CD14-positive monocyte (primary cell): ENCODE results near the gene PLCD3. TPM values are rescaled to one million over a fixed set of nuclear protein-coding genes. Genes with fewer than 3 reads are reported as not detected.
A peak's percentile ranks its signal among the peaks of the same experiment; 100 is the strongest.

Source experiments
- DNase-seq, 3 donors: peaks; one replicate each; pipeline ENCODE4 v3.0.0-alpha.2; 2011 to 2022
- H2AFZ ChIP-seq: 2 replicates; pipeline ENCODE4 v1.6.0; 2012; ENCODE audit warnings: mild to moderate bottlenecking, low read depth, low read length, inconsistent platforms; ENCODE audit not compliant: insufficient read depth, poor library complexity, severe bottlenecking
- H3K27ac ChIP-seq, 2 donors: 1 replicate in 1 of 2; 2 replicates in 1 of 2; pipeline ENCODE4 v1.5.1; 2012 to 2013; ENCODE audit warnings: low read length in 2 of 2, control low read depth in 1 of 2, inconsistent platforms in 1 of 2, low read depth in 1 of 2, mild to moderate bottlenecking in 1 of 2
- H3K27me3 ChIP-seq, 2 donors: one replicate each; pipeline versions ENCODE4 v1.6.0 to v1.6.1; 2011 to 2013; ENCODE audit warnings: low read length in 2 of 2; ENCODE audit not compliant: control insufficient read depth in 2 of 2, insufficient read depth in 2 of 2
- H3K36me3 ChIP-seq, 2 donors: replicated peaks in 1 of 2; 1 replicate in 1 of 2; 2 replicates in 1 of 2; pipeline versions ENCODE4 v1.5.1 to v1.6.1; 2012 to 2013; ENCODE audit warnings: low read length in 2 of 2, control low read depth in 1 of 2, inconsistent platforms in 1 of 2, mild to moderate bottlenecking in 1 of 2; ENCODE audit not compliant: insufficient read depth in 2 of 2, control insufficient read depth in 1 of 2
- H3K4me1 ChIP-seq, 2 donors: 1 replicate in 1 of 2; 2 replicates in 1 of 2; pipeline versions ENCODE4 v1.5.1 to v1.6.1; 2012 to 2013; ENCODE audit warnings: low read length in 2 of 2, control low read depth in 1 of 2, inconsistent platforms in 1 of 2, mild to moderate bottlenecking in 1 of 2, moderate library complexity in 1 of 2; ENCODE audit not compliant: insufficient read depth in 2 of 2, control insufficient read depth in 1 of 2
- H3K4me2 ChIP-seq: replicated peaks from 2 replicates; pipeline ENCODE3; 2012; ENCODE audit warnings: low read length, moderate library complexity, mild to moderate bottlenecking; ENCODE audit not compliant: poor library complexity, severe bottlenecking; ENCODE audit errors: extremely low read depth
- H3K4me3 ChIP-seq, 3 experiments: fragments of 200-600 bp in 1 of 3; sonication (generic) in 1 of 3; replicated peaks in 1 of 3; 1 replicate in 2 of 3; 2 replicates in 1 of 3; pipeline ENCODE4 v1.5.1; 2011 to 2013; ENCODE audit warnings: low read length in 3 of 3, mild to moderate bottlenecking in 3 of 3, control low read depth in 2 of 3, low read depth in 2 of 3, inconsistent platforms in 1 of 3, moderate library complexity in 1 of 3
- H3K79me2 ChIP-seq: 2 replicates; pipeline ENCODE4 v1.6.0; 2012; ENCODE audit warnings: mild to moderate bottlenecking, control low read depth, inconsistent platforms, low read length, moderate library complexity; ENCODE audit not compliant: insufficient read depth
- H3K9ac ChIP-seq: 2 replicates; pipeline ENCODE4 v1.6.0; 2017; ENCODE audit warnings: low read length, mild to moderate bottlenecking; ENCODE audit not compliant: insufficient read depth, poor library complexity, severe bottlenecking
- H3K9me3 ChIP-seq, 2 donors: replicated peaks in 1 of 2; 1 replicate in 1 of 2; 2 replicates in 1 of 2; pipeline versions ENCODE4 v1.5.1 to v1.6.1; 2012 to 2013; ENCODE audit warnings: low read length in 2 of 2, control low read depth in 1 of 2; ENCODE audit not compliant: control insufficient read depth in 1 of 2, insufficient read depth in 1 of 2
- H4K20me1 ChIP-seq: 2 replicates; pipeline ENCODE4 v1.6.0; 2012; ENCODE audit warnings: mild to moderate bottlenecking, low read length, control low read depth, moderate library complexity; ENCODE audit not compliant: insufficient read depth
- H3K27ac Mint-ChIP-seq, 7 donors: one replicate each; pipeline ENCODE4 v1.8.0; 2020; ENCODE audit warnings: mild to moderate bottlenecking in 7 of 7, mixed read lengths in 7 of 7, moderate library complexity in 6 of 7, inconsistent platforms in 2 of 7
- H3K27me3 Mint-ChIP-seq, 3 donors: one replicate each; pipeline ENCODE4 v1.8.0; 2021 to 2022; ENCODE audit warnings: low read depth in 3 of 3, mild to moderate bottlenecking in 3 of 3, mixed read lengths in 3 of 3, moderate library complexity in 3 of 3, inconsistent platforms in 1 of 3
- H3K36me3 Mint-ChIP-seq, 2 donors: one replicate each; pipeline ENCODE4 v1.8.0; 2020; ENCODE audit warnings: mixed read lengths in 2 of 2, inconsistent platforms in 1 of 2, mild to moderate bottlenecking in 1 of 2
- H3K4me1 Mint-ChIP-seq: one replicate; pipeline ENCODE4 v1.8.0; 2020; ENCODE audit warnings: mild to moderate bottlenecking, mixed read lengths
- H3K4me3 Mint-ChIP-seq, 2 donors: one replicate each; pipeline ENCODE4 v1.8.0; 2020; ENCODE audit warnings: mild to moderate bottlenecking in 2 of 2, mixed read lengths in 2 of 2, moderate library complexity in 1 of 2
- H3K9me3 Mint-ChIP-seq, 7 donors: one replicate each; pipeline ENCODE4 v1.8.0; 2020 to 2022; ENCODE audit warnings: mixed read lengths in 7 of 7, mild to moderate bottlenecking in 6 of 7, moderate library complexity in 6 of 7, inconsistent platforms in 2 of 7
- WGBS: methylation state at CpG from one replicate; pipeline ENCODE4 v1.1.5; 2013; ENCODE audit warnings: missing lambda C conversion rate; ENCODE audit not compliant: insufficient coverage; 5-methylcytosine and 5-hydroxymethylcytosine counted together
- intact Hi-C, 2 donors: fragments of 100-400 bp; cut with micrococcal nuclease; formaldehyde crosslinking; loops; one replicate each; pipeline versions ENCODE4 v1.15.0 to v1.15.1; 2023
- polyA plus RNA-seq, 3 donors: library from polyadenylated mRNA; depleted of rRNA in 1 of 3; unstranded in 2 of 3; stranded (reverse) in 1 of 3; fragments of 300-500 nt in 2 of 3; fragments of >200 nt in 1 of 3; fragmentation: Illumina TruSeq in 2 of 3; gene quantifications; 1 replicate in 2 of 3; 2 replicates in 1 of 3; pipeline ENCODE4 v1.2.3, GENCODE V29; 2012 to 2021
- TF ChIP-seq, protein P1 (sequence below): fragments of 200-600 bp; IDR thresholded peaks from one replicate; pipeline ENCODE4 v1.8.0; 2022; ENCODE audit warnings: antibody characterized with exemption, mild to moderate bottlenecking

PLCD3 gene
- polyA plus RNA-seq, 3 donors: 0.97 to 25.8 (median 2.5) TPM

DNA sequence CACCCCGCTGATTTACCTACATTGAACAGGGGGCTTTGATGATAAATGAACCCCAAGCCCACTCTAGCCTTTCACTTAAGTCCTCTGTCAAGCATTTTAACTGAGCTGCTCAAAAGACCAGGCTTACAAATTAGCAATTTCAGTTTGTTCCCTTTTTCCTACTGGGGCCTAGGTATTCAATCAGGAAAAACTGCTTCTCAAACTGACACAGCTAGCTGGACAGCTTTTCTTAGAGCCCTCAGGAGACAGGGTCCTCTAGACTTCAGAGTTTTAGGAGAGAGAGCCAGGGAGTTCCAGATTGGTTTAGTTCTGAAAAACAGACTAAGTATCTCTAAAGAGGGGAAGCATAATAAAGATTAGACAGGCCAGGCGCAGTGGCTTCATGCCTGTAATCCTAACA lies 23.2 kb upstream of the PLCD3 start:
- TF ChIP-seq, protein P1, sequence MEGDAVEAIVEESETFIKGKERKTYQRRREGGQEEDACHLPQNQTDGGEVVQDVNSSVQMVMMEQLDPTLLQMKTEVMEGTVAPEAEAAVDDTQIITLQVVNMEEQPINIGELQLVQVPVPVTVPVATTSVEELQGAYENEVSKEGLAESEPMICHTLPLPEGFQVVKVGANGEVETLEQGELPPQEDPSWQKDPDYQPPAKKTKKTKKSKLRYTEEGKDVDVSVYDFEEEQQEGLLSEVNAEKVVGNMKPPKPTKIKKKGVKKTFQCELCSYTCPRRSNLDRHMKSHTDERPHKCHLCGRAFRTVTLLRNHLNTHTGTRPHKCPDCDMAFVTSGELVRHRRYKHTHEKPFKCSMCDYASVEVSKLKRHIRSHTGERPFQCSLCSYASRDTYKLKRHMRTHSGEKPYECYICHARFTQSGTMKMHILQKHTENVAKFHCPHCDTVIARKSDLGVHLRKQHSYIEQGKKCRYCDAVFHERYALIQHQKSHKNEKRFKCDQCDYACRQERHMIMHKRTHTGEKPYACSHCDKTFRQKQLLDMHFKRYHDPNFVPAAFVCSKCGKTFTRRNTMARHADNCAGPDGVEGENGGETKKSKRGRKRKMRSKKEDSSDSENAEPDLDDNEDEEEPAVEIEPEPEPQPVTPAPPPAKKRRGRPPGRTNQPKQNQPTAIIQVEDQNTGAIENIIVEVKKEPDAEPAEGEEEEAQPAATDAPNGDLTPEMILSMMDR: no peak
- peaks cover 45 to 60% of the 10 kb centered on the region in 2 donors for H3K4me1 ChIP-seq
- no peak overlapping the region for H3K4me3 Mint-ChIP-seq
- no peak overlapping the region for H3K4me3 ChIP-seq
- H4K20me1 ChIP-seq: peaks cover 32% of the 10 kb centered on the region
- WGBS: no CpG with 5 or more reads among the region's 2 CpGs
- peak overlapping the region in 4 of 7 donors; percentile 71 to 79 (median 76) for H3K27ac Mint-ChIP-seq
- no peaks in the 10 kb centered on the region for H3K27me3 ChIP-seq
- H3K36me3 ChIP-seq: no peaks in the 10 kb centered on the region
- peaks cover 96% of the 10 kb centered on the region for H3K79me2 ChIP-seq
- no peaks in the 10 kb centered on the region for H3K9me3 ChIP-seq
- no peak overlapping the region for H3K4me2 ChIP-seq
- no peak overlapping the region for H2AFZ ChIP-seq
- DNase-seq: no peak
- peak overlapping the region in 1 of 2 donors; percentile 39 for H3K27ac ChIP-seq
- H3K27me3 Mint-ChIP-seq: no peaks in the 10 kb centered on the region
- H3K9me3 Mint-ChIP-seq: no peaks in the 10 kb centered on the region
- no peak overlapping the region for H3K9ac ChIP-seq
- peaks cover 5 to 15% of the 10 kb centered on the region in 2 donors for H3K36me3 Mint-ChIP-seq
- H3K4me1 Mint-ChIP-seq: peaks cover 55% of the 10 kb centered on the region
- intact Hi-C loops: no loop called here

DNA sequence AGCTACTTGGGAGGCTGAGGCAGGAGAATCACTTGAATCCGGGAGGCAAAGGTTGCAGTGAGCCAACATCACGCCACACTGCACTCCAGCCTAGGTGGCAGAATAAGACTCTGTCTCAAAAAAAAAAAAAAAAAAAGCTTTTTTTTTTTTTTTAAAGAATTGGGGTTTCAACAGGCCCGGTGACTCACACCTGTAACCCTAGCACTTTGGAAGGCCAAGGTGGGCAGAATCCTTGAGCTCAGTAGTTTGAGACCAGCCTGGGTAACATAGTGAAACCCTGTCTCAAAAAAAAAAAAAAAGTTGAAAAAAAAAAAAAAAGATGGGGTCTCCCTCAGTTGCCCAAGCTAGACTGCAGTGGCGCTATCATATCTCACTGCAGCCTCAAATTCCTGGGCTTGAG lies 22.7 kb upstream of the PLCD3 start:
- peak overlapping the region in 3 of 7 donors; percentile 36 to 73 (median 40) for H3K27ac Mint-ChIP-seq
- H3K4me2 ChIP-seq: no peak overlapping the region

More for the DNA sequence above, 22.7 kb upstream of the PLCD3 start:
- Histone ChIP-seq H3K4me1 (peaks cover 49 to 60% of the 10 kb centered on the region in 2 donors), H3K4me3 (no peak overlapping the region), H3K27ac (no peak overlapping the region), H4K20me1 (peaks cover 37% of the 10 kb centered on the region), H3K27me3 (no peaks in the 10 kb centered on the region), H3K9me3 (no peaks in the 10 kb centered on the region), H3K36me3 (no peaks in the 10 kb centered on the region), H3K79me2 (peaks cover 96% of the 10 kb centered on the region), H3K9ac (no peak overlapping the region), H2AFZ (no peak overlapping the region)
- 100% methylated on average over 1 of the region's 4 CpGs for WGBS
- Mint-ChIP-seq H3K9me3 (no peaks in the 10 kb centered on the region), H3K36me3 (peaks cover 5 to 15% of the 10 kb centered on the region in 2 donors), H3K4me1 (peaks cover 57% of the 10 kb centered on the region), H3K27me3 (no peaks in the 10 kb centered on the region), H3K4me3 (no peak overlapping the region)
- TF ChIP-seq, protein P1: no peak
- intact Hi-C loops: no loop called here
- peak in 1 of 3 donors; percentile 26 for DNase-seq
